GM12875 (cell line): ENCODE data around the gene INMT.
"Not testable (repeated sequence)": the region's sequence is repeated elsewhere in the genome, so short reads cannot be mapped to it uniquely, and the experiment has no call there.

ENCODE experiments used
- H3K4me3 ChIP-seq: one replicate; pipeline ENCODE4 v1.5.1; 2011; ENCODE audit warnings: low read depth, low read length, control low read depth
- TF ChIP-seq, protein P1 (sequence below): IDR thresholded peaks from 2 replicates; pipeline ENCODE4 v1.5.1; 2011; ENCODE audit warnings: low read depth, mild to moderate bottlenecking, control low read depth, inconsistent platforms, low read length, moderate library complexity, borderline replicate concordance; ENCODE audit not compliant: insufficient read depth

INMT gene

GRCh38 chr7:30717181-30717580 is 34.8 kb upstream of the INMT start:
- H3K4me3 ChIP-seq, result no peak overlapping the region
- TF ChIP-seq, protein P1, sequence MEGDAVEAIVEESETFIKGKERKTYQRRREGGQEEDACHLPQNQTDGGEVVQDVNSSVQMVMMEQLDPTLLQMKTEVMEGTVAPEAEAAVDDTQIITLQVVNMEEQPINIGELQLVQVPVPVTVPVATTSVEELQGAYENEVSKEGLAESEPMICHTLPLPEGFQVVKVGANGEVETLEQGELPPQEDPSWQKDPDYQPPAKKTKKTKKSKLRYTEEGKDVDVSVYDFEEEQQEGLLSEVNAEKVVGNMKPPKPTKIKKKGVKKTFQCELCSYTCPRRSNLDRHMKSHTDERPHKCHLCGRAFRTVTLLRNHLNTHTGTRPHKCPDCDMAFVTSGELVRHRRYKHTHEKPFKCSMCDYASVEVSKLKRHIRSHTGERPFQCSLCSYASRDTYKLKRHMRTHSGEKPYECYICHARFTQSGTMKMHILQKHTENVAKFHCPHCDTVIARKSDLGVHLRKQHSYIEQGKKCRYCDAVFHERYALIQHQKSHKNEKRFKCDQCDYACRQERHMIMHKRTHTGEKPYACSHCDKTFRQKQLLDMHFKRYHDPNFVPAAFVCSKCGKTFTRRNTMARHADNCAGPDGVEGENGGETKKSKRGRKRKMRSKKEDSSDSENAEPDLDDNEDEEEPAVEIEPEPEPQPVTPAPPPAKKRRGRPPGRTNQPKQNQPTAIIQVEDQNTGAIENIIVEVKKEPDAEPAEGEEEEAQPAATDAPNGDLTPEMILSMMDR, result no peak

- H3K4me3 ChIP-seq, result not testable (repeated sequence)
Observed at GRCh38 chr7:30719434-30719833, 32.5 kb upstream of the INMT start.

GRCh38 chr7:30721211-30721610 is 30.7 kb upstream of the INMT start:
- no peak overlapping the region for H3K4me3 ChIP-seq
- TF ChIP-seq, protein P1, result no peak

DNA sequence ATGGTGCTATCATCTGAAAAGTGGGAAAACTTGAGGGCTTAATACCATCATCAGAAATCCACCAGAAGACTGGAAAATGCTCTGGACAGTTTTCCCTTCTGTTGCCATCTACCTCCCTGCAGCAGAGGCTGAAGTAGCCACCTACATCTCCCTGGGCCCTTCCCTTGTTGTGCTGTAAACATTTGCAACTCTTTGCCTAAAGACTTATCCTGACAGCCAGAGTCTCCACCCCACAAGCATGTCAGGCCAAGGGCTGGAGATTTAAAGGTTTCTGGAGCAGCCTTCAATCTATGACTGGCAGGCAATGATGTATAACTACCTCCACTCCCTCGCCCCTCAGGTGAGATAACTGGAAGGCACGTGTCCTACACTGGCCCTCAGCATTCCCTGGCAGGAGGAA is 29.7 kb upstream of the INMT start:
- TF ChIP-seq, protein P1, result no peak
- no peak overlapping the region for H3K4me3 ChIP-seq

- TF ChIP-seq, protein P1, result no peak
- no peak overlapping the region for H3K4me3 ChIP-seq
Observed at GRCh38 chr7:30722671-30723070, 29.3 kb upstream of the INMT start.

- TF ChIP-seq, protein P1, result no peak
- no peak overlapping the region for H3K4me3 ChIP-seq
Observed at GRCh38 chr7:30723776-30724175, 28.2 kb upstream of the INMT start.

DNA sequence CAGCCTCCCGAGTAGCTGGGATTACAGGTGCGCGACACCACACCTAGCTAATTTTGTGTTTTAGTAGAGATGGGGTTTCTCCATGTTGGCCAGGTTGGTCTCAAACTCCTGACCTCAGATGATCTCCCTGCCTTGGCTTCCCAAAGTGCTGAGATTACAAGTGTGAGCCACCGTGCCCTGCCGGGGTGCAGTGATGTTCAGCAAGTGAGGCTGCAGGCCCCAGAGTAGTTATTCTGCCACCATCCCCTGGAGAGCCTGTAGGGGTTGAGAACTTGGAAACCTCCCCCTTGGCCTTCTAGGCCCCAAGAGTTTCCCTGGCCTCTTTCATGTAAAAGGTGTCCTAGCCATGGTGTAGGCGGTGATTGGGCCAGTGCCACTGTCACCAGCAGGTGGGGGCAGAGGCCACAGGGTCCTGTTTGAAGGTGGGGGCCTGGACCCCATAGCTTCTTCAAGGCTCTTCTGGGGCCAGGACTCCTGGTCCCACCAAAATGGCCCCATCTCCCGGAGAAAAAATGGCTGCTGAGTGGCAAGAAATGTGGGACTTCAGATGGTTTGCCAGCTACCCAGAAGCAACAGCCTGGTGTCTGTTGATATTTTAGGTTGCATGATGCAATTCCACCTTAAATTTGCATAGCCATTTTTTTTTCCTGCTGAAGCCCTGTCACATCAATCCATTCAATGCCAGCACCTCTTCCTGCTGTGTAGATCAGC is 25.5 kb upstream of the INMT start:
- TF ChIP-seq, protein P1, result no peak
- no peak overlapping the region for H3K4me3 ChIP-seq
